Hair follicle dermal papilla cell (primary cell): ENCODE results near the gene KRIT1. TPM values are rescaled to one million over a fixed set of nuclear protein-coding genes. Genes with fewer than 3 reads are reported as not detected.

Experiments
- small RNA-seq: library from RNA; depleted of rRNA; stranded (forward); fragments of <200 nt; gene quantifications from one replicate; pipeline ENCODE3, GENCODE V24; 2012
- total RNA-seq: library from RNA; depleted of rRNA; stranded (reverse); fragments of >200 nt; gene quantifications from 2 replicates; pipeline ENCODE4 v1.2.3, GENCODE V29; 2012

Gene KRIT1
- 49.3 and 56.3 TPM in 2 replicates for total RNA-seq

GRCh38 chr7:92245487-92246359 is at the start of gene KRIT1, which contains the start of gene ANKIB1:
Gene KRIT1 (minus strand): TSS chr7:92245914. CDS start chr7:92242135, 3,779 bp downstream.
Gene ANKIB1 (plus strand): TSS chr7:92245974. CDS start chr7:92294979, 49,005 bp downstream.

GRCh38 chr7:92178928-92179924 is 66.5 kb downstream of the KRIT1 start, which contains the start of gene LRRD1:
Gene LRRD1 (minus strand): TSS chr7:92179142. CDS start chr7:92165202, 13,940 bp downstream.

Small RNA genes within 50 kb of the gene (small RNA-seq; reads per million reads assigned to genes)
- gene MIR1285-1 = 1.6 reads per million, percentile 37 among the genes with 10 or more reads in this experiment
- gene RF00019 = not detected

Other genes starting within 250 kb of the KRIT1 start
- 252 and 270 TPM in 2 replicates for gene CYP51A1, start 111.4 kb downstream of the KRIT1 start, total RNA-seq
- gene LRRD1, start 66.8 kb downstream of the KRIT1 start, total RNA-seq = 0.16 TPM in 1 of 2 replicates, not detected in the other
- gene ANKIB1, start 60 bp upstream of the KRIT1 start, total RNA-seq = 66.3 and 71.7 TPM in 2 replicates
- 28.7 and 30.2 TPM in 2 replicates for gene GATAD1, start 201.6 kb upstream of the KRIT1 start, total RNA-seq
- not detected in 2 replicates for gene ERVW-1, start 232.0 kb upstream of the KRIT1 start, total RNA-seq